Ishikawa (cell line): ENCODE results near the gene GPR137C.

ENCODE experiments used
- CEBPB ChIP-seq: IDR thresholded peaks from 2 replicates; pipeline ENCODE4 v1.6.1; 2012
- EGR1 ChIP-seq: IDR thresholded peaks from 2 replicates; pipeline ENCODE4 v1.6.1; 2012
- EP300 ChIP-seq: IDR thresholded peaks from 2 replicates; pipeline ENCODE4 v1.6.1; 2012; ENCODE audit warnings: borderline replicate concordance
- FOXM1 ChIP-seq: IDR thresholded peaks from 2 replicates; pipeline ENCODE4 v1.6.1; 2012; ENCODE audit warnings: low read depth, borderline replicate concordance
- RAD21 ChIP-seq: IDR thresholded peaks from 2 replicates; pipeline ENCODE4 v1.6.1; 2012; ENCODE audit warnings: low read depth
- TEAD4 ChIP-seq: IDR thresholded peaks from 2 replicates; pipeline ENCODE4 v1.6.1; 2012
- TF ChIP-seq, protein P1 (sequence below): IDR thresholded peaks from 2 replicates; pipeline ENCODE4 v1.6.1; 2012
- TF ChIP-seq, protein P2 (sequence below): IDR thresholded peaks from 2 replicates; pipeline ENCODE4 v1.6.1; 2012

DNA sequence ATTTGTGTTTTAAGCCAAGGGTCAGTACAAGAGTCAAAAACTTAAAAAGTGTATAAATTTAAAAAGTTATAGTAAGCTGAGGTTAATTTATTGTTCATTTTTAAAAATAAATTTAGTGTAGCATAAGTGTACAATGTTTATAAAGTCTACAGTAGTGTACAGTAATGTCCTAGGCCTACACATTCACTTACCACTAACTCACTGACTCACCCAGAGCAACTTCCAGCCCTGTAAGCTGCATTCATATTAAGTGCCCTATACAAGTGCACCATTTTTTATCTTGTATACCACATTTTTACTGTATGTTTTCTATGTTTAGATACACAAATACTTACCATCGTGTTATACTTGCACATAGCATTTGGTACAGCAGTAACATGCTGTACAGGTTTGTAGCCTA is 37.7 kb downstream of the GPR137C start:
- TF ChIP-seq TEAD4, result no peak
- TF ChIP-seq FOXM1, result no peak
- no peak for TF ChIP-seq CEBPB
- TF ChIP-seq EP300, result no peak
- TF ChIP-seq RAD21, result no peak
- TF ChIP-seq, protein P1, sequence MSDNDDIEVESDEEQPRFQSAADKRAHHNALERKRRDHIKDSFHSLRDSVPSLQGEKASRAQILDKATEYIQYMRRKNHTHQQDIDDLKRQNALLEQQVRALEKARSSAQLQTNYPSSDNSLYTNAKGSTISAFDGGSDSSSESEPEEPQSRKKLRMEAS, result no peak
- TF ChIP-seq EGR1, result no peak
- TF ChIP-seq, protein P2, sequence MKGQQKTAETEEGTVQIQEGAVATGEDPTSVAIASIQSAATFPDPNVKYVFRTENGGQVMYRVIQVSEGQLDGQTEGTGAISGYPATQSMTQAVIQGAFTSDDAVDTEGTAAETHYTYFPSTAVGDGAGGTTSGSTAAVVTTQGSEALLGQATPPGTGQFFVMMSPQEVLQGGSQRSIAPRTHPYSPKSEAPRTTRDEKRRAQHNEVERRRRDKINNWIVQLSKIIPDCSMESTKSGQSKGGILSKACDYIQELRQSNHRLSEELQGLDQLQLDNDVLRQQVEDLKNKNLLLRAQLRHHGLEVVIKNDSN, result no peak
